ENCODE results near the gene CLPTM1.
"Not testable (repeated sequence)": the region's sequence is repeated elsewhere in the genome, so short reads cannot be mapped to it uniquely, and the experiment has no call there.

GRCh38 chr19:44971451-44971850 lies 16.3 kb downstream of the CLPTM1 start:
- TF ChIP-seq CTCF, POLR2A (IDR thresholded peaks at IDR 0.05): not testable (repeated sequence)
